Upper lobe of left lung (tissue), 4 donors: ENCODE data around the gene TRMT1.

Source experiments
- EP300 ChIP-seq, 4 donors: sonication (generic); formaldehyde crosslinking; IDR thresholded peaks; one replicate each; pipeline ENCODE4 v1.5.1; 2017; ENCODE audit warnings: antibody characterized with exemption in 4 of 4, control low read depth in 2 of 4
- POLR2A ChIP-seq, 4 donors: fragments of 450-650 bp; IDR thresholded peaks; one replicate each; pipeline ENCODE4 v1.5.1; 2016 to 2017; ENCODE audit warnings: antibody characterized with exemption in 4 of 4, mild to moderate bottlenecking in 2 of 4

GRCh38 chr19:13076320-13076719 is 40.2 kb downstream of the TRMT1 start:
- TF ChIP-seq EP300 (IDR thresholded peaks at IDR 0.05), result no peak
- no peak for TF ChIP-seq POLR2A (IDR thresholded peaks at IDR 0.05)
